HuH-7 (cell line): Measurements from ENCODE around the gene ACOT11.
A peak's percentile ranks its signal among the peaks of the same experiment; 100 is the strongest.

Experiments
- DNase-seq: peaks from one replicate; pipeline ENCODE4 v3.0.0; 2011; ENCODE audit warnings: low spot score

ACOT11 gene

DNA sequence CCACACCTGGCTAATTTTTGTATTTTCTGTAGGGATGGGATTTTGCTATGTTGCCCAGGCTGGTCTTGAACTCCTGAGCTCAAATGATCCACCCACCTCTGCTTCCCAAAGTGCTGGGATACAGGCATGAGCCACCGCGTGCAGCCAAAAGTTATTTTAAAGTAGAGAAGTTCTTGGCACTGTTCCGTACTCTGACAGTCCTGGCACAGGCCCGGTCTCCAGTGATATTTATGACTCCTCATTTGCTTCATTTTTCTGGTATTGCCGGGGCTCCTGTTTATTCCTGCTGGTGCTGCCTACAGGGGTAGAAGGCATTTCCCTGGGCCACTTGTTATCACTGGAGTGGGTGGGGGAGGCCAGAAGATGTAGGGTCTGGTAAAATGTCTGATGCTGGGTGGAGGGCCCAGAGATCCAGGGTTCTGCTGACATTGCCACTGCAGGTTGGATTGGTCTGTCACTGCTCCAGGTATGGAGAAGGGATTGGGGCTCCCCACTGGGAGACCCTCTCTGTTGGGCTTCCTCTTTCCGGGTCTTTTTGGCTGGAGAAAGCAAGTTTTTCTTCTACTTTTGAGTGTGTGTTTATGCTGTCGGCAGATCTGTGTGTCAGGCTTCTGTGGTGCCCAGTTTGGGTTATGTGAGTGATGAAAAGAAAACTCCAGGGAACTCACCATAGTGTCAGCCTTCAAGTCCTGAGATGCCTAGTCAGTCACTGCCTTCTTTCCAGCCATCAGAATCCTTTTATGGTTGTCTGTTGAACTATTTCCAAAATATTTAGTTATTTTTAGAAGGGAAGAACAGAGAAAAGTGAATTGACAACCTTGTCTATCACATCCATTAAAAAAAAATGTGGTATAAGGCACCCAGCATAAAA, 98.0 kb downstream of the ACOT11 start:
- DNase-seq: no peak

DNA sequence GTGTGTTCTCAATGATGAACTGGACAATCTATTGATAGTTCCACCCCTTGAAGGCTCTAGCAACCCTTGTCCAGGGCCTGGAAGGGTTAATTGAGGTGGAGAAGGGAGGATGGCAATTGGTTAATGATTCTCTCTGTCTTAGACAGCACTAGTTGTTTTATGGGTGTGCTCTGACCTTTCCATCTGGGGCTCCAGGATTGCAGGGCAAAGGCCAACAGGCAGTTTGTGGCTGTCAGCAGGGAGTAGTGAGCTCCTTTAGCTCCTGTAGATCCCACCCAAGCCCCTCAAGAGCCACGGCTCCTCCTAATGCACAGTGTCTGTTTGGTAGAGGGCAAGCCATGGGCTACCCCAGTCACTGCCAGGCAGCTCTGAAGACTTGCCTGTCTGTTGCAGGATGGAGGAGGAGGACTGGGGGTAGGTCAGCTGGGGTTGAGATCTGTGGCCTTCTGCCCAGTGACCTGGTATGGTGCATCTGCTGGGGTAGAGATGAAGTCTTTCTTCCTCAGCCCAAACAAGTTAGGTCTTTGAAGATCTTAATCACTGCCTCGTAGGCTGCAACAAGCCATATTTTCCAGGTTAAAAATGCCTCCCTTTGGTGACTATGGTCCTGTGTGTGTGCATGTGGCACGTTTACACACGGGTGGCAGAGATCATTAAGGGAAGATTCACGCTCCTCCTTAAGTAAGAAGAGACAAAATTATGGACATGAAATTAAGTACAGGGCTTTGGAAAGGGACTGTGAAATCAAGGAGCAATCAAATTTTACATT, 101.3 kb downstream of the ACOT11 start:
- DNase-seq: peak; percentile 75

DNA sequence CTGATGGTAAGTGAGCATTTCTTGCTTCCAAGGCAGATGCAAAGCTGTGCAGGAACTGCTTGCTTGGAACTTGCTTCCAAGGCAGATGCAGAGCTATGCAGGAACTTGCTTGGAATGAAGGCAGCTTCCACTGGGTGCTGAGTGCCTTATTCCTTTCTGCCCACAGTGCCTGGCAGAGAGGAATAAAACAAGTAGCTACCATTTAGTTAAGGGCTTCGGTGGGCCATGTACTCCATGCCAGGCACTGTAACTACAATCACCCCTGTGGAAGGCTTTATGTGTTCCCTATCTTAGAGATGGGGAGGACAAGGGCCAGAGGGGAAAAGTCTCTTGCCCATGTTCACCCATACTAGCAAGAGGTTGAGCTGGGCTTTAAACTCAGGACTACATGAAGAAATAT, 101.9 kb downstream of the ACOT11 start:
- DNase-seq: no peak

DNA sequence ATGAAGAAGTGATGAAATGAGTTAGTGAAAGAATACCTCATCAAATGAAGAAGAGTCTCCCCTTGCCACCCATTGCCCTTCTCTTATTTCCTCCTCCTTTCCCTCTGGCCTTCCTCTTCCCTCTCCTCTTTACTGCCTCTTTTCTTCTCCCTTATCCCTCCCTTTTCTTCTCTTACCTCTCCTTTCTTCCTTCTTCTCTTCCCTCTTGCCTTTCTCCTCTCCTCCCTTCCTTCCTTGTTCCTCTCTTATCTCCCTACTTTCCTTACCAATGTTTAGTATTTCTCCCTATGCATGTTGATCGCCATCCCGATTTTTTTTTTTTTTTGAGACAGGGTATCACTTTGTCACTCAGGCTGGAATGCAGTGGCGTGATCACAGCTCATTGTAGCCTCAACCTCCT, 102.4 kb downstream of the ACOT11 start:
- no peak for DNase-seq

DNA sequence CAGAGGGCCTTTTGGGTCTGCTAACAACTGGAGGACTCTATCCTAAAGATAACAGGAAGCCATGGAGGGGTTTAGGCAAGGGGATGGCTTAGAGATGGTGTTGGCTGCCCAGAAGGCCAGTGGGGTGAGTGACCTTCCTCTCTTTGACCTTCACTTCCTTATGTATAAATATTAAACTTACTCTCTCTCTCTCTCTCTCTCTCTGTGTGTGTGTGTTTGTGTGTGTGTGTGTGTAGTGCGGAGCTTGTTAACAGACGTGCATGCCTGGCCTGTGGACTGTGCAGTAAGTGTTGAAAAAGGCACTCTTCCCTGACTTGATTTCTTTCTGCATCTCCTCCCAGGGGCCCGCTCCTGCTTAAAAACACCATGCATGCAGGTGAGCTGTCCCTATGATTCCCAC, 103.6 kb downstream of the ACOT11 start:
- DNase-seq: no peak

DNA sequence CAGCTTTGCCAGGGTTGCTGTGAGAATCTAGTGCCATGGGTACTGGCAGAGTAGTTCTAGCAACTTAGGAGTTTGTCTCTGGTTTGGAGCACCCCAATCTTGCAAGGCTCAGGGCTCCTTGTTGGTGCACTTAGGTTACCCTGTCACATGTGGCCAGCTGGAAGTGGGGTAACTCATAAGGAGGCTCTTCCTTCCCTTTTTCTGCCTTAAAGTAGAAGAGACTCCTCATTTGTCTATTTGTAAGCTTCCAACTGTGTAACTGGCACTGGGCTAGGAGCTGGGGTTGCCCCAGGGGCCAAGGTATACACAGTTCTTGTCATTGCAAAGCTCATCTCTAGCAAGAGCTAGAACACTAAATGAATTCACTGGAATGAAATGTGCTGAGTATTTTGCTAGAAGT, 104.1 kb downstream of the ACOT11 start:
- DNase-seq: no peak

DNA sequence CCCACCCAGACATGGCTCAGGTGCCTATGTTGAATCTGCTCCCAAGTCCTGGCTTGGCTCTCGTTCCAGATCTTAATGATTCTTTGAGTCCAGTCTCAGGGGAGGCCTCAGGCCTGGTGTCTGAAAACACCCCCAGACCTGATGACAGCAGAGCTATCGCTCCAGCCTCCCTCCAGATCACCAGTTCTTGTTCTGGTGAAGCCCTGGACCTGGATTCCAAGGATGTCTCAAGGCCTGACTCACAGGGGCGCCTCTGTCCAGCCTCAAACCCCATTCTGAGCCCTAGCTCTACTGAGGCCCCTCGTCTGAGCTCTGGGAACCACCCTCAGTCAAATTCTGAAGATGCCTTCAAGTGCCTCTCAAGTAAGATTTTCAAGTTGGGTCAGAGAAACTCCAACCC, 105.0 kb downstream of the ACOT11 start:
- no peak for DNase-seq

DNA sequence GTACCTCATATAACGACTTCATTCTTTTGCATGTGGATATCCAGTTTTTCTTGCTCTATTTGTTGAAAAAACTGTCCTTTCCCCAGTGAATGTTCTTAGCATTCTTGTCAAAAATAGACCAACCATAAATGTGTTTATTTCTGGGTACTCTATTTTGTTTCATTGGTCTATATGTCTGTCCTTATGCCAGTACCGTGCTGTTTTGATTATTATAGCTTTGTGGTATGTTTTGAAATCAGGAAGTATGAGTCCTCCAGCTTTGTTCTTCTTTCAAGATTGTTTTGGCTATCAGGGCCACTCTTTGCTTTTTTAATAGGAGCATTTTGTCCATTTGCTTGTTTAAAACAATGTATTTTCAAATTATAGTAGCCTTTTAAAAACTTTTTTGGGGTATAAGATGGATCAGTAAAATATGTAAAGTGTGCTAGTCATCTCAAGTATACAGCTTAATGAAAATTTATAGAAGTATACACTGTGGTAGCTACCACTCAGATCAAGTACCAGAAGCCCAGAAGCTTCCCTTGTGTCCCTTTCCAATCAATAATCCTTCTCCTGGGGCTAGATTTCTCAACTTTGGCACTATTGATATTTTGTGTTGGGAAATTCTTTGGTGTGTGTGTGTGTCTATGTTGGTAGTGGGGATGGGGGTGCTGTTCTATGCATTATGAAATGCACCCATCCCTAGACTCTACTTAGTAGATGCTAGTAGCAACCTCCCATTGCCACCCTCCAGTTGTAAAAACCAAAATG, 110.3 kb downstream of the ACOT11 start:
- DNase-seq: no peak
